IPS-NIHi7 (cell line): ENCODE results near the gene CREB3.
A peak's percentile ranks its signal among the peaks of the same experiment; 100 is the strongest.

Experiments
- DNase-seq: peaks from one replicate; pipeline ENCODE4 v3.0.0; 2012; ENCODE audit warnings: mixed read lengths; ENCODE audit errors: extremely low spot score

The CREB3 gene

GRCh38 chr9:35732185-35732799 is at the start of gene CREB3, which contains the start of gene TLN1:
Gene CREB3 (plus strand): TSS chr9:35732666. CDS start chr9:35732773, 107 bp downstream.
Gene TLN1 (minus strand): TSS chr9:35732195. CDS start chr9:35725694, 6,501 bp downstream.
- peak; percentile 90 for DNase-seq

- no peak for DNase-seq
Observed at GRCh38 chr9:35683323-35683722, 49.1 kb upstream of the CREB3 start.

GRCh38 chr9:35684921-35685320 is 47.5 kb upstream of the CREB3 start:
- no peak for DNase-seq

- no peak for DNase-seq
Observed at GRCh38 chr9:35685506-35685905, 47.0 kb upstream of the CREB3 start.

GRCh38 chr9:35686222-35687203 is 46.0 kb upstream of the CREB3 start:
- no peak for DNase-seq

- DNase-seq = no peak
Observed at GRCh38 chr9:35687306-35687705, 45.2 kb upstream of the CREB3 start.

GRCh38 chr9:35687972-35688557 is 44.4 kb upstream of the CREB3 start:
- no peak for DNase-seq

- no peak for DNase-seq
Observed at GRCh38 chr9:35688558-35689541, 43.6 kb upstream of the CREB3 start.

- DNase-seq = peak; percentile 83
Observed at GRCh38 chr9:35689542-35690293, 42.7 kb upstream of the CREB3 start, which contains the start of gene TPM2. Gene TPM2 (minus strand): TSS chr9:35689925. CDS start chr9:35689817, 108 bp downstream.

GRCh38 chr9:35690294-35690613 is 42.2 kb upstream of the CREB3 start:
- DNase-seq = peak; percentile 65

- peak; percentile 74 for DNase-seq
Observed at GRCh38 chr9:35690614-35691333, 41.7 kb upstream of the CREB3 start.

GRCh38 chr9:35691334-35691650 is 41.2 kb upstream of the CREB3 start:
- peak; percentile 54 for DNase-seq

GRCh38 chr9:35691757-35692301 is 40.6 kb upstream of the CREB3 start:
- no peak for DNase-seq

- no peak for DNase-seq
Observed at GRCh38 chr9:35695943-35696401, 36.5 kb upstream of the CREB3 start.

- DNase-seq = peak; percentile 85
Observed at GRCh38 chr9:35696520-35697215, 35.8 kb upstream of the CREB3 start.

GRCh38 chr9:35697486-35697885 is 35.0 kb upstream of the CREB3 start:
- DNase-seq = no peak

GRCh38 chr9:35698231-35698630 is 34.2 kb upstream of the CREB3 start:
- no peak for DNase-seq

- no peak for DNase-seq
Observed at GRCh38 chr9:35700031-35700430, 32.4 kb upstream of the CREB3 start.

- no peak for DNase-seq
Observed at GRCh38 chr9:35700942-35701341, 31.5 kb upstream of the CREB3 start.
